GM18517 (cell line): ENCODE measurements around the gene ANKRD36C.
A peak's percentile ranks its signal among the peaks of the same experiment; 100 is the strongest.
"Not testable (repeated sequence)": the region's sequence is repeated elsewhere in the genome, so short reads cannot be mapped to it uniquely, and the experiment has no call there.

ENCODE experiments used
- ATAC-seq: cut with Tn5 transposase; IDR thresholded peaks from one replicate; pipeline ENCODE4 v1.9.1; 2021; ENCODE audit warnings: mild to moderate bottlenecking, moderate library complexity; ENCODE audit not compliant: unreplicated experiment

ANKRD36C gene

GRCh38 chr2:96008051-96008450 is 16.4 kb upstream of the ANKRD36C start:
- not testable (repeated sequence) for ATAC-seq

- not testable (repeated sequence) for ATAC-seq
These were observed 14.6 kb upstream of the ANKRD36C start for GRCh38 chr2:96006248-96006647.

- peak; percentile 60 for ATAC-seq
These were observed 1.1 kb upstream of the ANKRD36C start for GRCh38 chr2:95992520-95993272.

GRCh38 chr2:95992102-95992501 is 478 bp upstream of the ANKRD36C start:
- peak; percentile 54 for ATAC-seq

GRCh38 chr2:95990884-95991283 is 740 bp downstream of the ANKRD36C start:
- ATAC-seq = not testable (repeated sequence)

GRCh38 chr2:95951662-95952061 is 40.0 kb downstream of the ANKRD36C start:
- not testable (repeated sequence) for ATAC-seq

- ATAC-seq = not testable (repeated sequence)
These were observed 43.6 kb downstream of the ANKRD36C start for GRCh38 chr2:95948039-95948438.

- not testable (repeated sequence) for ATAC-seq
These were observed 51.7 kb downstream of the ANKRD36C start for GRCh38 chr2:95939947-95940346.

- ATAC-seq = not testable (repeated sequence)
These were observed 60.9 kb downstream of the ANKRD36C start for GRCh38 chr2:95930740-95931139.

GRCh38 chr2:95917007-95917406 is 74.6 kb downstream of the ANKRD36C start:
- ATAC-seq = not testable (repeated sequence)

GRCh38 chr2:95915131-95915530 is 76.5 kb downstream of the ANKRD36C start:
- ATAC-seq = not testable (repeated sequence)

GRCh38 chr2:95911431-95911830 is 80.2 kb downstream of the ANKRD36C start:
- not testable (repeated sequence) for ATAC-seq

- ATAC-seq = not testable (repeated sequence)
These were observed 97.2 kb downstream of the ANKRD36C start for GRCh38 chr2:95894443-95894842.

- not testable (repeated sequence) for ATAC-seq
These were observed 123.7 kb downstream of the ANKRD36C start for GRCh38 chr2:95867929-95868328.

- ATAC-seq = not testable (repeated sequence)
These were observed 124.5 kb downstream of the ANKRD36C start for GRCh38 chr2:95867047-95867677.

GRCh38 chr2:95862121-95862520 is 129.5 kb downstream of the ANKRD36C start:
- not testable (repeated sequence) for ATAC-seq

GRCh38 chr2:95836151-95836550 is 155.5 kb downstream of the ANKRD36C start:
- ATAC-seq = no peak

- not testable (repeated sequence) for ATAC-seq
These were observed 157.3 kb downstream of the ANKRD36C start for GRCh38 chr2:95834077-95835013.

- ATAC-seq = not testable (repeated sequence)
These were observed 167.4 kb downstream of the ANKRD36C start for GRCh38 chr2:95824218-95824617.

- not testable (repeated sequence) for ATAC-seq
These were observed 174.1 kb downstream of the ANKRD36C start for GRCh38 chr2:95817521-95817920.

- not testable (repeated sequence) for ATAC-seq
These were observed 178.3 kb downstream of the ANKRD36C start for GRCh38 chr2:95813311-95813710.
